Omental fat pad (tissue), 4 donors: ENCODE measurements around the gene PDZD2. TPM values are rescaled to one million over a fixed set of nuclear protein-coding genes. Genes with fewer than 3 reads are reported as not detected.

Source experiments
- ATAC-seq: fragments of 150-250 bp; one replicate; pipeline ENCODE4 v1.9.1; 2016; ENCODE audit warnings: mild to moderate bottlenecking, moderate library complexity; ENCODE audit not compliant: low FRiP score
- DNase-seq: peaks from one replicate; pipeline ENCODE4 v3.0.0-alpha.2; 2019; ENCODE audit warnings: low spot score
- total RNA-seq, 4 donors: library from RNA; depleted of rRNA; stranded (reverse); fragments of >200 nt; gene quantifications; one replicate each; pipeline ENCODE4 v1.1.0, GENCODE V29; 2016
- TF ChIP-seq, protein P1 (sequence below), 3 donors: fragments of 450-650 bp; IDR thresholded peaks; one replicate each; pipeline ENCODE4 v1.5.1; 2016 to 2017; ENCODE audit warnings: antibody characterized with exemption in 3 of 3, mild to moderate bottlenecking in 3 of 3, moderate library complexity in 2 of 3

Gene PDZD2
- total RNA-seq, 4 donors from 2014 or later: 43.5 to 113 (median 55.7) TPM

- DNase-seq (no peak), ATAC-seq (no peak)
- TF ChIP-seq, protein P1, sequence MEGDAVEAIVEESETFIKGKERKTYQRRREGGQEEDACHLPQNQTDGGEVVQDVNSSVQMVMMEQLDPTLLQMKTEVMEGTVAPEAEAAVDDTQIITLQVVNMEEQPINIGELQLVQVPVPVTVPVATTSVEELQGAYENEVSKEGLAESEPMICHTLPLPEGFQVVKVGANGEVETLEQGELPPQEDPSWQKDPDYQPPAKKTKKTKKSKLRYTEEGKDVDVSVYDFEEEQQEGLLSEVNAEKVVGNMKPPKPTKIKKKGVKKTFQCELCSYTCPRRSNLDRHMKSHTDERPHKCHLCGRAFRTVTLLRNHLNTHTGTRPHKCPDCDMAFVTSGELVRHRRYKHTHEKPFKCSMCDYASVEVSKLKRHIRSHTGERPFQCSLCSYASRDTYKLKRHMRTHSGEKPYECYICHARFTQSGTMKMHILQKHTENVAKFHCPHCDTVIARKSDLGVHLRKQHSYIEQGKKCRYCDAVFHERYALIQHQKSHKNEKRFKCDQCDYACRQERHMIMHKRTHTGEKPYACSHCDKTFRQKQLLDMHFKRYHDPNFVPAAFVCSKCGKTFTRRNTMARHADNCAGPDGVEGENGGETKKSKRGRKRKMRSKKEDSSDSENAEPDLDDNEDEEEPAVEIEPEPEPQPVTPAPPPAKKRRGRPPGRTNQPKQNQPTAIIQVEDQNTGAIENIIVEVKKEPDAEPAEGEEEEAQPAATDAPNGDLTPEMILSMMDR (IDR thresholded peaks at IDR 0.05): no peak
Observed at GRCh38 chr5:31623249-31623648, 15.7 kb upstream of the PDZD2 start.

- no peak for ATAC-seq
- TF ChIP-seq, protein P1 (IDR thresholded peaks at IDR 0.05): no peak
- no peak for DNase-seq
Observed at GRCh38 chr5:31625394-31625793, 13.5 kb upstream of the PDZD2 start.

- TF ChIP-seq, protein P1 (IDR thresholded peaks at IDR 0.05): no peak
- DNase-seq (no peak), ATAC-seq (no peak)
Observed at GRCh38 chr5:31626156-31626555, 12.8 kb upstream of the PDZD2 start.

DNA sequence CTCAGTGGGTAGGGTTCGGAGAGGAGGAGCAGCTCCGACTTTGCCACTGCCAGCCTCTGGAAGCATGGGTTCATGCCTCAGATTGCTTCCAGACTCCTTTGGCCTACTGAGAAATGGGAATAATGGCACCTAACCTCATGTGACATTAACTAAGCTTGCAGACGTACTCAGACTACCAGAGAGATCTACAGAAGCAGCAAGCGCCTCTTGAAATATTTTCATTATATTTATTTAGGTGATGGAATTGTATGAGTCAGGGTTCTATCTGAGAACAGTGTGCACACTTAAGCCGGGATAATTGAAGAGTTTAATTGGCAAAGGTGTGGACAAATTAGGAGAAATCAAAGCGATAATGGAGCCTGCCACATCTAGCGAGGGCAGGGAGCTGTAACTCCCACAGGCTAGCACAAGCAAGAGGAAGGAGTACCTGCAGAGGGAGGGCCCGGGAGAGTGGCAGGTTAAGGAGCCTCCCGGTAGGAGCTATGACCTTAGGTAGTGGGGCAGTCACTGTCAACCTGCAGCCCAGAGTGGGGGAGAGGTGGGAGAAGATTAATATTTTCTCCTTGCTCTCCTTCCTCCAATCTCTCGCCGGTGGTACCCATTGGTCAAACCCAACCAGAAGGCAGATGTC, 12.2 kb upstream of the PDZD2 start:
- DNase-seq (no peak), ATAC-seq (no peak)
- TF ChIP-seq, protein P1 (IDR thresholded peaks at IDR 0.05): no peak

DNA sequence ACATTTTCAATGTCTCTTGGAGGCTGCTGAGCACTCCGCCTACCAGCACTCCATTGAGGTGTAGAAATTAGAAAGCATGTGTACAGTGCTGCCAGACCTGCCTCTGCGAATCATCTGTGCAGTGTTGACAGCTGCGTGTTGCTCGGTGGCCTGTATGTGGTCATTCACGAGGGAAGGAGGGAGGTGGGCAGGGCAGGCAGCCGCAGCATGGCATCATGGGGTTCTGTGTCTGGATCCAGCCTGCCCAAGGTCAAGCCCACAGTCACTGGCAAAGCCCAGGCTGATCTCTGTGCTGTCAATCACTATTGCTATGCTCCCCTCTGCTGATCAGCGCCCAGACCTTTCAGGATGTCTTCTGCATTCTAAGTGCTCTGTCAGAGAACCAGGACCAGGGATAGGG, 8.0 kb upstream of the PDZD2 start:
- TF ChIP-seq, protein P1 (IDR thresholded peaks at IDR 0.05): no peak
- no peak for ATAC-seq
- DNase-seq: no peak

DNA sequence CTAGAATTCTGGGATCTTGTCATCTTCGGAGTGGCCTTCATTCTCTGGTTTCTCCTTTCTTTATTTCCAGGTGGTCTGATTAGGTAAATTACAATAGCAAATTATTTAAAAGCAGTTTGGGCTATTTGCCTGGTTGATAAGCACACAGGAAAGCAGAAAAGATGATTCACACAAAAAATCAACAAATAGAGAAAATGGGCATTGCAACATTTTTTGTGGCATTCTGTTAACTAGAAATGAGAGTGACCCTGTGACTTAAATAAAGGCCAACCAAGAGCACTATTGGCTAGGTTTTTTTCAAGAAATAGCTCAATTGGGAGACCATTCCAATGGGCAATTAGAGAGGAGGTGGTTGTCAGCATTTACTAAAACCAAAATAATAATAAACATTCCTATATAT, 6.5 kb upstream of the PDZD2 start:
- ATAC-seq: no peak

DNA sequence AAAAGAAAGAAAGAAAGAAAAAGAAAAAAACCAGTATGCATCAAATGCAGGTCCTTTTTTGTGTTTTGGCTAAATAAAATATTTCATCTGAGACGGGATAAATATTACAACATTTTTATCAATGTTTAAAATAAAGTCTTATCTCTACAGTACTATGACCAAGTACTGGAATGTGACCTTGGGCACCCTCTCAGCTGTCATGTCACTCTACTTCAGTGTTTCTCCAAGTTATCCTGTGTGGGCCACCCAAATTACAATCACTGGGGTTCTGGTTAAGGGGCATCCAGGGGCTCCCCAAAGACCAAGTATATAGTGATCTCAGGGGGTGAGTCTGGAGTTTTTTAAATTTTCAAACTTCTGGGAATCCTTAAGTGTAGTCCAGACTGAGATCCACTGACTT, 3.5 kb upstream of the PDZD2 start:
- TF ChIP-seq, protein P1 (IDR thresholded peaks at IDR 0.05): no peak
- DNase-seq (no peak), ATAC-seq (no peak)

More for the DNA sequence above, 6.5 kb upstream of the PDZD2 start:
- DNase-seq: no peak
- TF ChIP-seq, protein P1 (IDR thresholded peaks at IDR 0.05): no peak
